Trophoblast cell (in vitro differentiated cells and primary cell): Measurements from ENCODE around the gene MIA2.
A peak's percentile ranks its signal among the peaks of the same experiment; 100 is the strongest.
"Not testable (repeated sequence)": the region's sequence is repeated elsewhere in the genome, so short reads cannot be mapped to it uniquely, and the experiment has no call there.

ENCODE experiments used
- DNase-seq, 2 donors: peaks; one replicate each; pipeline ENCODE4 v3.0.0-alpha.2; 2016
- H2AFZ ChIP-seq: 2 replicates; pipeline ENCODE4 v1.6.1; 2013; ENCODE audit warnings: low read length, moderate library complexity, mild to moderate bottlenecking; ENCODE audit not compliant: insufficient read depth, poor library complexity
- H2AK5ac ChIP-seq: 2 replicates; pipeline ENCODE4 v1.6.1; 2013; ENCODE audit warnings: mild to moderate bottlenecking, low read length
- H2BK120ac ChIP-seq: 2 replicates; pipeline ENCODE4 v1.6.1; 2013; ENCODE audit warnings: low read length, mild to moderate bottlenecking, moderate library complexity; ENCODE audit not compliant: insufficient read depth, poor library complexity
- H2BK12ac ChIP-seq: 2 replicates; pipeline ENCODE4 v1.6.1; 2013; ENCODE audit warnings: mild to moderate bottlenecking, low read length, moderate library complexity
- H2BK5ac ChIP-seq: 2 replicates; pipeline ENCODE4 v1.6.1; 2013; ENCODE audit warnings: low read length, low read depth, moderate library complexity, mild to moderate bottlenecking; ENCODE audit not compliant: poor library complexity
- H3K14ac ChIP-seq: 2 replicates; pipeline ENCODE4 v1.6.1; 2013; ENCODE audit warnings: mild to moderate bottlenecking, low read length
- H3K18ac ChIP-seq: 2 replicates; pipeline ENCODE4 v1.6.1; 2013; ENCODE audit warnings: mild to moderate bottlenecking, low read length
- H3K23ac ChIP-seq: 2 replicates; pipeline ENCODE4 v1.6.1; 2013; ENCODE audit warnings: low read length
- H3K27ac ChIP-seq: 2 replicates; pipeline ENCODE4 v1.5.1; 2013; ENCODE audit warnings: low read depth, mild to moderate bottlenecking, inconsistent platforms, low read length, moderate library complexity
- H3K27me3 ChIP-seq: 2 replicates; pipeline ENCODE4 v1.6.1; 2013; ENCODE audit warnings: inconsistent platforms, mild to moderate bottlenecking, low read length, moderate library complexity; ENCODE audit not compliant: insufficient read depth
- H3K36me3 ChIP-seq, 2 experiments: 1 replicate in 1 of 2; 2 replicates in 1 of 2; pipeline ENCODE4 v1.6.1; 2013; ENCODE audit warnings: low read length in 2 of 2, mild to moderate bottlenecking in 2 of 2, moderate library complexity in 1 of 2; ENCODE audit not compliant: insufficient read depth in 2 of 2, control insufficient read depth in 1 of 2
- H3K4ac ChIP-seq: 2 replicates; pipeline ENCODE4 v1.6.1; 2013; ENCODE audit warnings: low read depth, mild to moderate bottlenecking, low read length, moderate library complexity
- H3K4me1 ChIP-seq, 2 experiments: 1 replicate in 1 of 2; 2 replicates in 1 of 2; pipeline ENCODE4 v1.6.1; 2013; ENCODE audit warnings: low read length in 2 of 2, mild to moderate bottlenecking in 2 of 2, moderate library complexity in 1 of 2; ENCODE audit not compliant: insufficient read depth in 2 of 2, control insufficient read depth in 1 of 2
- H3K4me2 ChIP-seq: 2 replicates; pipeline ENCODE4 v1.6.1; 2013; ENCODE audit warnings: inconsistent platforms, mild to moderate bottlenecking, low read length, moderate library complexity
- H3K4me3 ChIP-seq: 2 replicates; pipeline ENCODE4 v1.5.1; 2013; ENCODE audit warnings: mild to moderate bottlenecking, low read depth, low read length, inconsistent platforms
- H3K79me1 ChIP-seq: one replicate; pipeline ENCODE4 v1.6.1; 2013; ENCODE audit warnings: low read length
- H3K79me2 ChIP-seq: 2 replicates; pipeline ENCODE4 v1.6.1; 2013; ENCODE audit warnings: low read length, mild to moderate bottlenecking; ENCODE audit not compliant: control insufficient read depth, insufficient read depth, poor library complexity
- H3K9ac ChIP-seq: 2 replicates; pipeline ENCODE4 v1.6.1; 2013; ENCODE audit warnings: mild to moderate bottlenecking, low read length
- H3K9me3 ChIP-seq: 2 replicates; pipeline ENCODE4 v1.6.1; 2013; ENCODE audit warnings: low read depth, mild to moderate bottlenecking, control low read depth, inconsistent platforms, low read length; ENCODE audit not compliant: insufficient read depth
- H4K12ac ChIP-seq: 2 replicates; pipeline ENCODE4 v1.6.1; 2013; ENCODE audit warnings: low read depth, mild to moderate bottlenecking, low read length, moderate library complexity
- H4K8ac ChIP-seq: 2 replicates; pipeline ENCODE4 v1.6.1; 2013; ENCODE audit warnings: low read depth, mild to moderate bottlenecking, low read length, moderate library complexity
- H4K91ac ChIP-seq: one replicate; pipeline ENCODE4 v1.6.1; 2013; ENCODE audit warnings: low read depth, mild to moderate bottlenecking, low read length, moderate library complexity
- WGBS: extraction: QIAGEN DNeasy Blood & Tissue Kit; methylation state at CpG from one replicate; pipeline ENCODE4 v1.1.7; 2013; ENCODE audit warnings: missing lambda C conversion rate; ENCODE audit not compliant: insufficient read length, insufficient coverage; ENCODE audit errors: extremely low coverage; 5-methylcytosine and 5-hydroxymethylcytosine counted together

The MIA2 gene

DNA sequence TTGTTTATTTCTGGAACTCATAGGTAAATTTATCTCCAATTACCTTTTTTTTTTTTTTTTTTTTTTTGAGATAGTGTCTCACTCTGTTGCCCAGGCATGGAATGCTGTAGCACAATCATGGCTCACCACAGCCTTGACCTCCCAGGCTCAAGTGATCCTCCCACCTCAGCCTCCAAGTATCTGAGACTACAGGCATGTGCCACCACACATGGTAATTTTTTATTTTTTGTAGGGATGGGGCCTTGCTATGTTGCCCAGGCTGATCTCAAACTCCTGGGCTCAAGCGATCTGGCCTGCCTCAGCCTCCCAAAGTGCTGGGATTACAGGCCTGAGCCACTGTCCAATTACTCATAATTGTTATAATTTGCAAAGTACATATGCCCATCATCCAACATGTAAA lies 13.2 kb upstream of the MIA2 start:
- not testable (repeated sequence) for H3K14ac ChIP-seq, H3K36me3 ChIP-seq, H3K9ac ChIP-seq, H2AK5ac ChIP-seq, H3K23ac ChIP-seq, H3K4me2 ChIP-seq, H3K27ac ChIP-seq, H3K79me2 ChIP-seq, H4K8ac ChIP-seq, H4K12ac ChIP-seq, H3K79me1 ChIP-seq, H2BK5ac ChIP-seq, H3K27me3 ChIP-seq, DNase-seq, H3K18ac ChIP-seq, H2AFZ ChIP-seq, H3K4ac ChIP-seq, H2BK120ac ChIP-seq, H3K9me3 ChIP-seq, H3K4me3 ChIP-seq
- no CpG with 5 or more reads among the region's 1 CpG for WGBS
- Histone ChIP-seq H4K91ac (peak overlapping the region; percentile 2), H3K4me1 (peaks cover 9 to 14% of the 10 kb centered on the region in 2 experiments), H2BK12ac (peak overlapping the region; percentile 5)

DNA sequence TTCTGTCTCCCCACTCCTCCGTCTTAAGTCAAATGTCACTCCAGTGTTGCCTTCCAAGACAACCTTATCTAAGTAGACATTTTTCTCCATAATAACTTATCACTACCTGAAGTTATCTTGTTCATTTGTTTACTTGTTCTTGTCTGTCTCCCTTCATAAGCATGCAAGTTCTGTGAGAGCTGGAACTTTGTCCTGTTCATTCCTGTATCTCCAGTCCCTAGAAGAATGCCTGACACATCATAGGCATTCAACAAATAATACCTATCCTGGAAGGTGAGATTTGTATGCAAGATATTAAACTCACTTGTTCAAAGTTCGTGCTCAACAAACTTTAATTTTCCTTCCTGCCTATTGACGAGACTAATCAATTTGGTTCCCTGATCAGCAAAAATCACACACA lies 5.7 kb upstream of the MIA2 start:
- no peak overlapping the region for H4K8ac ChIP-seq
- WGBS = no CpG with 5 or more reads among the region's 3 CpGs

DNA sequence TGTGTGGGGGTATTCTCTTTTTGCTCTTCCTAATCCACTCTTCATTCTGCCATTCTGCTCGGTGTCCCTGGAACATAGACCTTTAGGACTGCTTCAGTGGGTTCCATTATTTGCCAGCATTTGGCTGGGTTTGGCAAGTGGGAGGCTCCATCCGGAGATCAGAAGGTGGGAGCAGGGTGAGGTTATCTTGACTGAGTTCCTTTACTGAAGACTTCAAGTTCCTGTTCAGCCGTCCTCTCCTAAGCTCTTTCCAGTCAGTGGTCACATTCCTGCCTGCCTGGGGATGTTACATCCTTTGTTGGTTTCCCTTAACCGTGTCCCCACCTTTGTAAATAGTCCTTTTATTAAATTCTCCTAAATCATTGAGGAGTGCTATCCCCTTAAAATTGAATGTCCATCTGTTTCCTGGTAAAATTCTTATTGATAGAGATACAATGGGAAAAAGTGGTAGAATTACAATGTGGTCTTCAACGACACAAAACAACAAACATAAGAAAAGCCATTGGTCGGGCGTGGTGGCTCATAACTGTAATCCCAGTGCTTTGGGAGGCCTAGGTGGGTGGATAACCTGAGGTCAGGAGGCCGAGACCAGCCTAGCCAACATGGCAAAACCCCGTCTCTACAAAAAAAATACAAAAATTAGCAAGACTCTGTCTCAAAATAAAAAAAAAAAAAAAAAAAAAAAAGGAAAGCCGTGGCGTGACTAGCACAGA lies 5.0 kb upstream of the MIA2 start:
- Histone ChIP-seq H4K8ac (no peak overlapping the region), H3K79me1 (no peaks in the 10 kb centered on the region), H3K9me3 (no peaks in the 10 kb centered on the region), H3K9ac (no peak overlapping the region), H3K23ac (no peak overlapping the region), H3K14ac (no peak overlapping the region), H3K4me1 (no peaks in the 10 kb centered on the region), H3K4me3 (no peak overlapping the region), H3K36me3 (no peaks in the 10 kb centered on the region), H2BK5ac (no peak overlapping the region), H2BK120ac (no peak overlapping the region), H3K4ac (no peak overlapping the region), H2BK12ac (peak overlapping the region; percentile 54), H4K91ac (no peak overlapping the region), H3K27me3 (no peaks in the 10 kb centered on the region), H3K18ac (no peak overlapping the region), H3K27ac (no peak overlapping the region), H4K12ac (no peak overlapping the region), H3K4me2 (no peak overlapping the region), H2AK5ac (no peak overlapping the region), H2AFZ (no peak overlapping the region), H3K79me2 (no peaks in the 10 kb centered on the region)
- no CpG with 5 or more reads among the region's 11 CpGs for WGBS
- DNase-seq = no peak

More for the DNA sequence above, 5.7 kb upstream of the MIA2 start:
- no peak overlapping the region for H3K9ac ChIP-seq
- H4K91ac ChIP-seq = no peak overlapping the region
- no peaks in the 10 kb centered on the region for H3K79me2 ChIP-seq
- H2BK12ac ChIP-seq = no peak overlapping the region
- no peak overlapping the region for H2AK5ac ChIP-seq
- H3K79me1 ChIP-seq = no peaks in the 10 kb centered on the region
- no peak overlapping the region for H3K4ac ChIP-seq
- H3K27me3 ChIP-seq = no peaks in the 10 kb centered on the region
- no peak overlapping the region for H2BK120ac ChIP-seq
- H3K27ac ChIP-seq = no peak overlapping the region
- no peak overlapping the region for H4K12ac ChIP-seq
- DNase-seq = peak in 1 of 2 donors; percentile 45
- H3K4me3 ChIP-seq = no peak overlapping the region
- H2AFZ ChIP-seq = no peak overlapping the region
- no peaks in the 10 kb centered on the region for H3K4me1 ChIP-seq
- H3K14ac ChIP-seq = no peak overlapping the region
- no peak overlapping the region for H3K23ac ChIP-seq
- H2BK5ac ChIP-seq = no peak overlapping the region
- no peak overlapping the region for H3K18ac ChIP-seq
- H3K36me3 ChIP-seq = no peaks in the 10 kb centered on the region
- no peaks in the 10 kb centered on the region for H3K9me3 ChIP-seq
- H3K4me2 ChIP-seq = no peak overlapping the region

DNA sequence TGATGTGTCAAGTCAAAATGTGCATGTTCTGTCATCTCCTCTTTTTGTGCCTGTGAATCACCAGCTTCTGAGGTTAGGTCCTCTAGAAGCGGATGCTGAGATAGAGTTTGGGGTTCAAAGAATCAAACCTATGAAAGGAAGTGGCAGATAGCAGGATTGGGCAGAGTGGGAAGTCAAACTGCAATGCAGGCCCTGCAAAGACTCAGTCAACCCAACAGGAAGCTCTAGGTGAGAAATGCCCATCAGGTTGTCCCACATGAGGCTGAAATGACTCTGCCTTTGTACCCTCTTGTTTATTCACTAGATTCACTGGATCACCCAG lies 4.5 kb upstream of the MIA2 start:
- no peak overlapping the region for H2BK12ac ChIP-seq
- H4K12ac ChIP-seq = no peak overlapping the region
- WGBS = no CpG with 5 or more reads among the region's 1 CpG
- H3K27ac ChIP-seq = no peak overlapping the region
- H3K79me2 ChIP-seq = no peaks in the 10 kb centered on the region
- H3K9ac ChIP-seq = no peak overlapping the region
- H2AK5ac ChIP-seq = no peak overlapping the region
- H4K91ac ChIP-seq = no peak overlapping the region
- no peak overlapping the region for H3K23ac ChIP-seq
- no peak overlapping the region for H2BK5ac ChIP-seq
- no peak overlapping the region for H2BK120ac ChIP-seq
- no peak overlapping the region for H3K14ac ChIP-seq
- no peaks in the 10 kb centered on the region for H3K36me3 ChIP-seq
- H2AFZ ChIP-seq = no peak overlapping the region
- no peaks in the 10 kb centered on the region for H3K4me1 ChIP-seq
- no peak for DNase-seq
- H3K4ac ChIP-seq = no peak overlapping the region
- H3K9me3 ChIP-seq = no peaks in the 10 kb centered on the region
- H3K4me3 ChIP-seq = no peak overlapping the region
- no peak overlapping the region for H4K8ac ChIP-seq
- no peaks in the 10 kb centered on the region for H3K79me1 ChIP-seq
- no peak overlapping the region for H3K18ac ChIP-seq
- H3K4me2 ChIP-seq = no peak overlapping the region
- H3K27me3 ChIP-seq = no peaks in the 10 kb centered on the region
